ENCODE results near the gene DGLUCY.

DNA sequence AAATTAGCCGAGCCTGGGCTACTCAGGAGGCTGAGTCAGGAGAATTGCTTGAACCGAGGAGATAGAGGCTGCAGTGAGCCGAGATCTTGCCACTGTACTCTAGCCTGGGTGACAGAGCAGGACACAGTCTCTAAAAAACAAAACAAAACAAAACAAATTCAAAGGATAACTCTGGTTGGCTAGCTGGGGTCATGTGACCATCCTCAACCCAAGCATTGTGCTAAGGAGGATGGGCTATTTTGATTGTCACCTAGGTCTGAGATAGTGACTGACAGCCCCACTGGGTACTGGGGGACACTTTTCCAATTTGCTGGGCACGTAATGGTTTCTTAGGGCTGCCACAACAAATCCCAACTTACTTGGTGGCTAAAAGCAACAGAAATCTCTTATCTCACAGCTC is 11.9 kb downstream of the DGLUCY start:
- no peak for TF ChIP-seq ZNF274 (IDR thresholded peaks at IDR 0.05; ENCODE audit: low read depth, low read length)
- TF ChIP-seq YY1 (IDR thresholded peaks at IDR 0.05; ENCODE audit: insufficient read depth, insufficient read length), result no peak
- TF ChIP-seq SUZ12 (IDR thresholded peaks at IDR 0.05; ENCODE audit: extremely low read depth, insufficient read depth, insufficient read length), result no peak

All from NT2/D1 (cell line).